K562 (cell line): ENCODE measurements around the gene HPDL. TPM values are rescaled to one million over a fixed set of nuclear protein-coding genes. Genes with fewer than 3 reads are reported as not detected.

ENCODE experiments used
- ATAC-seq: fragments of 200-7000 bp; cut with Tn5 transposase; 3 replicates; pipeline ENCODE4 v1.9.1; 2020; ENCODE audit warnings: moderate library complexity
- BruUV-seq: library from RNA; stranded (reverse); fragments of 400-500 nt; replicated peaks from 2 replicates; lab custom pipeline; 2021; lab: Mats Ljungman, UMichigan
- CTCF ChIA-PET: fragments of 300-600 bp; formaldehyde crosslinking; extraction: SDS; loops from one replicate; lab custom pipeline; 2021; ENCODE audit warnings: low intra/inter-chr PET ratio; lab: Yijun Ruan, JAX
- POLR2A ChIA-PET: fragments of 300-600, 350-650 bp; sonication (Branson Sonifier 250); formaldehyde crosslinking; extraction: SDS; loops from one replicate; lab custom pipeline; 2021; ENCODE audit warnings: antibody characterized with exemption, inconsistent platforms; lab: Yijun Ruan, JAX
- DNase-seq, 4 experiments: peaks; one replicate each; pipeline versions ENCODE4 v3.0.0 to v3.0.0-alpha.2; 2011 to 2018; ENCODE audit warnings: low spot score in 3 of 4, mixed read lengths in 3 of 4; ENCODE audit errors: extremely low read depth in 1 of 4
- FAIRE-seq: peaks from 2 replicates; lab custom pipeline; 2011; peaks lifted over from hg19 to GRCh38; lab: Jason Lieb, UNC
- H2AFZ ChIP-seq: 2 replicates; pipeline ENCODE4 v1.6.0; 2011; ENCODE audit warnings: low read depth, low read length, control low read depth, inconsistent platforms
- H3K27ac ChIP-seq: fragments of 200-600 bp; 3 replicates; pipeline ENCODE4 v1.8.0; 2011; ENCODE audit warnings: low read depth, mild to moderate bottlenecking, control low read depth, inconsistent platforms, low read length, moderate library complexity, mixed read lengths; ENCODE audit errors: extremely low read depth
- H3K27me3 ChIP-seq, 2 experiments: fragments of 300-600 bp in 1 of 2; 2 replicates in 1 of 2; 3 replicates in 1 of 2; pipeline versions ENCODE4 v1.6.0 to v1.8.0; 2011; ENCODE audit warnings: inconsistent platforms in 2 of 2, low read length in 2 of 2, mild to moderate bottlenecking in 1 of 2, mixed read lengths in 1 of 2, moderate library complexity in 1 of 2; ENCODE audit not compliant: control insufficient read depth in 2 of 2, insufficient read depth in 2 of 2
- H3K36me3 ChIP-seq: fragments of 300-600 bp; 3 replicates; pipeline ENCODE4 v1.8.0; 2011; ENCODE audit warnings: mild to moderate bottlenecking, low read length, inconsistent platforms; ENCODE audit not compliant: control insufficient read depth, insufficient read depth
- H3K4me1 ChIP-seq, 2 experiments: fragments of 200-600 bp in 1 of 2; replicated peaks in 1 of 2; 2 replicates in 1 of 2; 3 replicates in 1 of 2; pipeline versions ENCODE4 v1.5.1 to v1.8.0; 2011; ENCODE audit warnings: inconsistent platforms in 2 of 2, low read length in 2 of 2, mild to moderate bottlenecking in 1 of 2, mixed read lengths in 1 of 2, moderate library complexity in 1 of 2; ENCODE audit not compliant: control insufficient read depth in 2 of 2, insufficient read depth in 2 of 2
- H3K4me2 ChIP-seq: 2 replicates; pipeline ENCODE4 v1.6.1; 2011; ENCODE audit warnings: low read length, control low read depth, inconsistent platforms, mixed read lengths; ENCODE audit not compliant: insufficient read depth
- H3K4me3 ChIP-seq: fragments of 200-600 bp; sonication (generic), shearing (Covaris generic); 2 replicates; pipeline ENCODE4 v1.5.1; 2016; ENCODE audit warnings: control low read depth, inconsistent platforms
- H3K79me2 ChIP-seq: fragments of 200-600 bp; 3 replicates; pipeline ENCODE4 v1.8.0; 2011; ENCODE audit warnings: low read length, inconsistent platforms; ENCODE audit not compliant: control insufficient read depth, insufficient read depth
- H3K9ac ChIP-seq, 2 experiments: 2 replicates each; pipeline versions ENCODE4 v1.6.0 to v1.6.1; 2011; ENCODE audit warnings: low read depth in 2 of 2, low read length in 2 of 2, control low read depth in 1 of 2, inconsistent platforms in 1 of 2, mild to moderate bottlenecking in 1 of 2, mixed read lengths in 1 of 2; ENCODE audit not compliant: insufficient read depth in 1 of 2
- H3K9me1 ChIP-seq: one replicate; pipeline ENCODE4 v1.6.0; 2011; ENCODE audit warnings: inconsistent platforms, mild to moderate bottlenecking, low read length, moderate library complexity; ENCODE audit not compliant: control insufficient read depth, insufficient read depth
- H3K9me3 ChIP-seq: replicated peaks from 2 replicates; pipeline ENCODE4 v1.5.1; 2011; ENCODE audit warnings: low read depth, low read length, inconsistent platforms; ENCODE audit not compliant: control insufficient read depth, insufficient read depth
- H4K20me1 ChIP-seq: replicated peaks from 2 replicates; pipeline ENCODE4 v1.6.1; 2011; ENCODE audit warnings: low read length, inconsistent platforms, mixed read lengths; ENCODE audit not compliant: control insufficient read depth, insufficient read depth
- C11orf30 ChIP-seq: fragments of 450-650 bp; IDR thresholded peaks from 2 replicates; pipeline ENCODE4 v1.6.1; 2016; ENCODE audit warnings: low read depth, mild to moderate bottlenecking
- HMGXB4 ChIP-seq: sonication (generic); formaldehyde crosslinking; IDR thresholded peaks from 2 replicates; pipeline ENCODE4 v1.8.1; 2023; ENCODE audit warnings: mild to moderate bottlenecking, missing genetic modification reagents
- MCM2 ChIP-seq: fragments of 450-650 bp; IDR thresholded peaks from 2 replicates; pipeline ENCODE4 v1.6.1; 2017; ENCODE audit warnings: low read depth, mild to moderate bottlenecking
- RBM22 ChIP-seq: fragments of 200-400 bp; formaldehyde crosslinking; IDR thresholded peaks from 2 replicates; pipeline ENCODE4 v1.6.1; 2018; ENCODE audit warnings: low read length, low read depth; ENCODE audit not compliant: poor library complexity, severe bottlenecking
- ZNF316 ChIP-seq: fragments of 450-650 bp; IDR thresholded peaks from 2 replicates; pipeline ENCODE4 v1.6.1; 2016
- WGBS: fragments of 100-300 bp; shearing (Covaris generic); methylation state at CpG from one replicate; pipeline ENCODE4 v1.1.6; 2016; ENCODE audit warnings: low coverage, mixed read lengths; ENCODE audit not compliant: insufficient coverage; ENCODE audit errors: missing lambda C conversion rate; 5-methylcytosine and 5-hydroxymethylcytosine counted together
- in situ Hi-C: fragments of 300-500 bp; cut with MboI; formaldehyde crosslinking; loops from 4 replicates; pipeline ENCODE4 v1.15.0; 2018; ENCODE audit warnings: inconsistent platforms, mixed read lengths
- intact Hi-C: fragments of 100-400 bp; cut with micrococcal nuclease; formaldehyde crosslinking; loops from 2 replicates; pipeline ENCODE4 v1.14.2; 2022
- polyA plus RNA-seq, 8 experiments: library from polyadenylated mRNA; depleted of rRNA in 4 of 8; stranded (reverse) in 5 of 8; unstranded in 3 of 8; fragments of >200 nt; fragmentation: Nextera tagmentation in 2 of 8; fragmentation: Illumina TruSeq in 1 of 8; extraction: Ambion mirVana in 2 of 8; extraction: Trizol in 1 of 8; gene quantifications; 2 replicates each; pipeline versions ENCODE4 v1.2.1 to v1.2.3, GENCODE V29; 2011 to 2014; ENCODE audit warnings: inconsistent platforms in 1 of 8, missing spikeins in 1 of 8
- total RNA-seq, 7 experiments: library from RNA; depleted of rRNA in 6 of 7; stranded (reverse); fragments of >200 nt in 6 of 7; fragmentation: Illumina TruSeq in 2 of 7; extraction: Trizol in 2 of 7; gene quantifications; 2 replicates each; pipeline versions ENCODE4 v1.2.1 to v1.2.3, GENCODE V29; 2011 to 2021; ENCODE audit warnings: low replicate concordance in 1 of 7

The HPDL gene
- total and polyA plus RNA-seq, 9 of the 15 experiments (the other 6 are each of a cell fraction or from before 2014, with no cell fraction given), result not detected

- TF ChIP-seq RBM22 (no peak), HMGXB4 (CRISPR knock-in tag) (no peak), C11orf30 (peak; percentile 34; the same call in 1 of the 2 replicates), ZNF316 (peak; percentile 38), MCM2 (no peak)
- TF ChIP-seq, all 486 proteins: peak for 2
- Histone ChIP-seq H3K9me3 (no peaks in the 10 kb centered on the region), H3K36me3 (no peaks in the 10 kb centered on the region), H3K9me1 (no peaks in the 10 kb centered on the region), H3K27me3 (no peaks in the 10 kb centered on the region), H3K79me2 (no peaks in the 10 kb centered on the region), H3K4me1 (peaks cover 0 to 8% of the 10 kb centered on the region in 2 experiments; a peak in 1 of 5 replicates), H4K20me1 (no peaks in the 10 kb centered on the region), H2AFZ (peak overlapping the region; percentile 75), H3K4me3 (no peak overlapping the region), H3K27ac (no peak overlapping the region), H3K4me2 (no peak overlapping the region), H3K9ac (no peak overlapping the region)
- in situ Hi-C loops (no loop called here), intact Hi-C loops (no loop called here)
- ChIA-PET CTCF (no interaction called here), POLR2A (interaction anchor here (0.7 to 1.6 kb wide), 6 partner anchors 10 to 197 kb away, joined by 3 to 6 read pairs (median 4); partner anchors contain the start of genes MUTYH and TOE1)
- ATAC-seq (no peak), DNase-seq (no peak), FAIRE-seq (no peak)
- BruUV-seq, result no TSS peak
- 59% methylated on average over 4 of the region's 4 CpGs for WGBS
Observed at GRCh38 chr1:45319761-45320160, 6.9 kb upstream of the HPDL start.
